Activated T-cell treated with anti-CD3 and anti-CD28 coated beads, Interleukin-2, amount 50 U/mL, for 1 hour (primary cell): Measurements from ENCODE around the gene TARBP1.
"Not testable (repeated sequence)": the region's sequence is repeated elsewhere in the genome, so short reads cannot be mapped to it uniquely, and the experiment has no call there.

ENCODE experiments used
- DNase-seq: peaks from one replicate; pipeline ENCODE4 v3.0.0-alpha.2; 2020

Gene TARBP1

DNA sequence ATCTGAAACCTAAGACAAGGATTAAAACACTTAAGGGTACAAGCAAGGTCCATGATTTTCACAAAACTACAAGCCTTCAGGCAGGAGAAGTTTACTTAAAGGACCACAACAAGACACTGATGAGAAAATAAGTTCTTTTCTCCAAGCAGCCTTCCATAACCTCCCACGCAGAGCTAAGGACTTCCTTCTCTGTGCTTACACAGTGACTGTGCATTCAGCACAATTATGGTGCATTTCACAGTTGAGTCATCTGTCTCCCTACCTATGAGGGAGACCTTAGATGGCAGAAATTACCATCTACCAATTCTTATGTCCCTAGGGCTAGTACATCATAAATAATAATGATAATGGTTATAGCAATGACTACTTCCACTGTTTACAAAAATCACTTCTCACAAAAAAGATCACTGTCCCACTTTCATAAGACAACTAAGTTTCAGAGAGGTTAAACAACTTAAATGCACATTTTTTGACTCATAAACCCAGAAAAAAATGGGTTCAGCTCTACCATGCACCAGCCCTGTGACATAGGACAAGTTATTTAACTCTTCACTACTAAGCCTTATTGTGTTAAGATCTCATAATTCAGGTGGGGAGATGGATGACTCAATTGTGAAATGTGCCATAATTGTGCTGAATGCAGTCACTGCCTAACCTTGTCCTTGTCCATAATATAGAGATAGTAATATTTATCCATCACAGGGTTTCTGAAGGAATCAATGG, 45.3 kb downstream of the TARBP1 start:
- DNase-seq, result no peak

- DNase-seq, result no peak
These were observed 47.7 kb downstream of the TARBP1 start for GRCh38 chr1:234431255-234431654.

DNA sequence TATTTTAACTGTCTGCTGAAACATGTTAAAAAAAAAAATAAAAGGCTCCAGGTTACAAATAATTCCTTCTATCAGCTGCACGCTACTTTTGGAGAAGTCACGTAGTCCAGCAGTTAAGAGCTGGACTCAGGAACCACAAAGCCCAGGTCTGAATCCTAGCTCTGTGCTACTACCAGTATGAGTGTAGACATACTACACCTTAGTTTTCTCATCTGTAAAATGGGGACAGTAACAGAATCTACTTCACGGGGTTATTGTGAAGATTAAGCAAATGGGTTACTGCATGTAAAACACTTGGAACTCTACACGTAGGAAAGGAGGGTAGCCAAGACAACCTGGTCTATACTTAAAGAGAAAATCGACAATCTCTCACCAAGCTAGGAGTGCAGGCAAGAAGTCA, 48.3 kb downstream of the TARBP1 start:
- no peak for DNase-seq

- DNase-seq, result no peak
These were observed 49.6 kb downstream of the TARBP1 start for GRCh38 chr1:234429434-234429806.

GRCh38 chr1:234427950-234428646, 50.9 kb downstream of the TARBP1 start:
- DNase-seq, result no peak

GRCh38 chr1:234413990-234414389, 65.0 kb downstream of the TARBP1 start:
- no peak for DNase-seq

- DNase-seq, result no peak
These were observed 65.5 kb downstream of the TARBP1 start for GRCh38 chr1:234413485-234413884.

- DNase-seq, result no peak
These were observed 66.1 kb downstream of the TARBP1 start for GRCh38 chr1:234412830-234413229.

DNA sequence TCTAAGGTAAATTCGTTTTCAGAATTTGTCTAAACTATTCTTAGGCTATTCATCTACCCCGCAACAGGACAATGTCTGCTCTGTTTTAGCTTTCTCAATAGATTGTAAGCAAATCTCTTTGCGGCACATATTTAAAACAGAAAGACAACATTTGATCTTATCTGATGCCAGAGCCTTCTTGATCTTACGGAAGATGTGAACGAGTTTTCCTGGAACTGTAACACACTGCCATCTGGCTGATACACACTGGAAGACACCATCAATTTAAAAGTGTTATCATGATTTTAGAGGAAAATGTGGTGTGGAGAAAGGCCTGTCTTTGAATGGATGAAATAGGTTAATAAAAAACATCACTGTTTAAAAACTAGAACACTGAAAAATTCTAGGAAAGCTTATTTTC, 69.7 kb downstream of the TARBP1 start:
- no peak for DNase-seq

- DNase-seq, result peak; percentile 45
These were observed 70.2 kb downstream of the TARBP1 start for GRCh38 chr1:234408757-234409156.

- no peak for DNase-seq
These were observed 72.1 kb downstream of the TARBP1 start for GRCh38 chr1:234406871-234407270.

DNA sequence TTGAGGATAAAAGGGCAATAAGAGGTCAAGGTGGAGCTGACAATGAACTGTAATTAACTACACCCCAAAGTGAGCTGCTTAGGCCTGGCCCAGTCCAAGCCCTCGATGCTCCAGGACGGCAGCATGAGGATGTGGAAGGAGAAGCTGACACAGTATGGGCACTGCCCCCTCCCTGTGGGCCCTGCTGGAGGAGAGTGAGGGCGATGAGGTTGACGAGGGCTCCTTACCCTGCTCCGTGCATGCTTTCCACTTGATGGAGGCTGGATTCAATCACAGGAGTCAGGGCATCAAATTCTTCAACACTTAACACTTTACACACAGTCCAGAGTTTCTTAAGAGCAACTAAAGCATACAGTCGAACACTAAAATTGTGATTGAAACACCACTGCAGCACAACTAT, 73.3 kb downstream of the TARBP1 start:
- peak; percentile 23 for DNase-seq

- no peak for DNase-seq
These were observed 76.0 kb downstream of the TARBP1 start for GRCh38 chr1:234402939-234403338.

DNA sequence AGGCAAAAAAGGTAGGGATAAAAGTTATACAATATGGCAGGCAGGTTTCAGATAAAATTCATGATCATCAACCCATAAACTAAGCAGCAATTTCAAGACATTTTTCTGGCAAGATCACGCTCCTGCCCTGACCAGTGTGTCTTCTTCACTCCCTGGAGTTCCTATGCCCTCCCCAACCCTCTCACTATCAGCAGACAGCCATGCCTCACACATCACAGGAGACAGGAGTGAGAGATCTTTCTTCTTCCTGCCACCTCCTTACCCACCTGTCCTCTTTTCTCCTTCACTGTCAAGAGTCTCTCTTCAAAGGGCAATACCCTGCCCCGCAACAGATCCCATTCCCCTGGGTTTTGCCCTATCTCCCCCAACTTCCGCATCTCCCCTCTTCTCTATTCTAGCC, 77.3 kb downstream of the TARBP1 start:
- DNase-seq, result no peak

DNA sequence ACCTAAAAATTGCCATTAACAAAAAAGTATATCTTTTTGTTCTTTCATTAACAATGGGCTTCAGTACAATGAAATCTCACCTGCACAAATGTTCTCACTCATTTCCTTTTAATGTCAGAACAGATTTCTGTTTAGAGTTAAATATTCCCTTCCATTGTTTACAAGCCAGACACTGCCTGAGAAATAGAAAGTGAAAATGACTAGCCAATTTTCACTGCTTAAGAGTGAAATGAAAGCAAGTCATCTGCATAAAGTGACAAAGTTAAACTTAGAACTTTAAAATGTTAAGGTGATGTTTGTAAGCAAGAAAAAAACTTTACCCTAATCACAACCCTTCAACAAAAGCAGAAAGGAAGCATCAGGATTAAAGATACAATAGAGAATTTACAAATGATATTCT, 78.2 kb downstream of the TARBP1 start:
- no peak for DNase-seq

DNA sequence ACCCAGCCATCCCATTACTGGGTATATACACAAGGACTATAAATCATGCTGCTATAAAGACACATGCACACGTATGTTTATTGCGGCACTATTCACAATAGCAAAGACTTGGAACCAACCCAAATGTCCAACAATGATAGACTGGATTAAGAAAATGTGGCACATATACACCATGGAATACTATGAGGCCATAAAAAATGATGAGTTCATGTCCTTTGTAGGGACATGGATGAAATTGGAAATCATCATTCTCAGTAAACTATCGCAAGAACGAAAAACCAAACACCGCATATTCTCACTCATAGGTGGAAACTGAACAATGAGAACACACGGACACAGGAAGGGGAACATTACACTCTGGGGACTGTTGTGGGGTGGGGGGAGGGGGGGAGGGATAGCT, 79.5 kb downstream of the TARBP1 start:
- not testable (repeated sequence) for DNase-seq

DNA sequence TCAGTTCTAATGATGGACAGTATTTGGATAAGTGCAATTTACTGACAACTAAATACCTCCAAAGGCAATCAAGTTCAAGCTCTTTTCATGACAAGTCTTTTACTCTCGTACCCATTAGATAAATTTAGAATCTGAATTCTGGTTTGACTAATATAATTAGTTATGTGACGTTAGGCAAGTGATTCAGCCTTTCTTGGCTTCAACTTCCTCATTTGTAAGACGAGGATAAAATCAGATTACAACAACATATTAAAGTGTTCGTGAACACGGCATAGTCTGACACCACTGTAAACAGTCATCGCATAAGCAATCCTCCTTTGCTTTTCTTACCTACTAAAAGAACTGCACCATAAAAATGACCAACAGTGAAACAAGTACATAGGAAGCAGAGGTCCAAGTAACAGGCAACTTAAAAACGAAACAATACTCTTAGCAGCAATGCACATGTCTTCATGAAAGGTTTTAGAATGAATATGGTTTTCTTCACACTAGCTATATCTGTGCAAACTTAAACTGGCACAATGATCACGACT, 80.1 kb downstream of the TARBP1 start:
- DNase-seq, result no peak

DNA sequence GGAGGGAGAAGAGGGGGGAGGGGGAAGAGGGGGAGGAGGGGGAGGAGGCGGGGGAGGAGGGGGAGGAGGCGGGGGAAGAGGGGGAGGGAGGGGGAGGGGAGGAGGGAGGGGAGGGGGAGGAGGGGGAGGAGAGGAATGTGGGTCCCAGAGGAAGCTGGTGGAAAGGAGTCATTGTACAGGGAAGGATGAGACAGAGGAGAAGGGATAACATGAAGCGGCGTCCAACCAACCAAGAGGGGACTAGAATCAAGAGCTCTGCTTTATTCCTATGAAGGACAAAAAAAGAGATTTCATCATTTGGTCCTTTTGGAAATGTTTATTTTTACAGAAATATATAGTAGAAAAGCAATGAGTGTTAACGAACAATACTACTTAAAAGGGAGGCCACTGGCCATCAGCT, 81.2 kb downstream of the TARBP1 start:
- DNase-seq, result no peak

- no peak for DNase-seq
These were observed 82.1 kb downstream of the TARBP1 start for GRCh38 chr1:234396871-234397270.

- no peak for DNase-seq
These were observed 82.9 kb downstream of the TARBP1 start for GRCh38 chr1:234396092-234396491.

GRCh38 chr1:234395297-234395696, 83.7 kb downstream of the TARBP1 start:
- DNase-seq, result no peak

- DNase-seq, result no peak
These were observed 85.8 kb downstream of the TARBP1 start for GRCh38 chr1:234393190-234393589.

DNA sequence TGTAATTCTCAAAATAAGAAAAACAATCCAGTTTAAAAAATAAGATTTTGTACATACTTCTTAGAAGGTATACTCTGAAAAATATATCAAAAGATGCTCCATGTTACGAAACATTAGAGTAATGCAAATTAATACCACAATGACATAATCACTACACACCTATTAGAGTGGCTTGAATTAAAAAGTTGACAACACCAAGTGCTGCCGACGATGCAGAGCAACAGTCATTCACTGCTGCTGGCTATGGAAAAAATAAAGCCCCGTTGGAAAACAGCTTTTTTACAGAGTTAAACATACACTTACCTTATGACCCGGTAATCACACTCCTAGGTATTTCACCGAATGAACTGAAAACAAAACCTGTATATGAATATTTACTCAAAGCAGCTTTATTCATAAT, 90.9 kb downstream of the TARBP1 start:
- DNase-seq, result no peak

GRCh38 chr1:234386122-234386521, 92.9 kb downstream of the TARBP1 start:
- no peak for DNase-seq
